GM13976 (cell line): ENCODE measurements around the gene BCAP31.

ENCODE experiments used
- DNase-seq: peaks from one replicate; pipeline ENCODE4 v3.0.0; 2012; ENCODE audit warnings: low spot score
- CTCF ChIP-seq: IDR thresholded peaks from 2 replicates; pipeline ENCODE4 v1.5.1; 2012; ENCODE audit warnings: borderline replicate concordance, mild to moderate bottlenecking; ENCODE audit not compliant: insufficient read depth; ENCODE audit errors: extremely low read depth, missing control alignments, control extremely low read depth
- in situ Hi-C: fragments of 300-500 bp; cut with MboI; formaldehyde crosslinking; loops from one replicate; pipeline ENCODE4 v1.12.0; 2022; ENCODE audit warnings: low sequenced_read_pairs, mixed read lengths, inconsistent platforms; ENCODE audit not compliant: unreplicated experiment

Gene BCAP31

DNA sequence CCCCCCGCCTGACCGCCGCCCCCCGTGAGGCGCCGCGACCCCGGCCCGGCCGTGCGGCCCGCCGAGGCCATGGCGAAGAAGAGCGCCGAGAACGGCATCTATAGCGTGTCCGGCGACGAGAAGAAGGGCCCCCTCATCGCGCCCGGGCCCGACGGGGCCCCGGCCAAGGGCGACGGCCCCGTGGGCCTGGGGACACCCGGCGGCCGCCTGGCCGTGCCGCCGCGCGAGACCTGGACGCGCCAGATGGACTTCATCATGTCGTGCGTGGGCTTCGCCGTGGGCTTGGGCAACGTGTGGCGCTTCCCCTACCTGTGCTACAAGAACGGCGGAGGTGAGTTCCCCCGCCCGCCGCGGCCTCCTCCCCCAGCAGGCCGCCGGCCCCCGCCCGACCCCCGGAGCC, 35.7 kb downstream of the BCAP31 start:
- DNase-seq: no peak
- TF ChIP-seq CTCF: no peak
- in situ Hi-C loops: no loop called here

DNA sequence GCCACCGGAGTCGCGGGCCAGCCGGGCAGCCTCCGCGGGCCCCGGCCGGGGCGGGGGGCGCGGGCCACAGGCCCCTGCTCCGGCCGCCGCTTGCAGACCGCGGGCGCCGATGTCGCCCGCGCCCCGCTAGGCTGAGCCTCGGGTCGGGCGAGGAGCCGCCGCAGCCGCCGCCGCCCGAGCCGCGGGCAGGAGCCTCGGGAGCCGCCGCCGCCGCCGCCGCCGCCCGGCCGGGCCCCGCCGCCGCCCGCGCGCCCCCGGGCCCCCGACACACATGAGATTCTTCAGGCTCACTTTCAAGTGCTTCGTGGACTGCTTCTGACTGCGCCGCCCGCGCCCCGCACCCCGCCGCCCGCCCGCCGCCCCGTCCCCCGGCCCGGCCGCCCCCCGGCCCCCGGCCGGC, 36.1 kb downstream of the BCAP31 start:
- TF ChIP-seq CTCF: no peak
- in situ Hi-C loops: no loop called here
- DNase-seq: no peak

GRCh38 chrX:153687121-153688039, 36.8 kb downstream of the BCAP31 start, which contains the start of gene SLC6A8:
Gene SLC6A8 (plus strand): TSS chrX:153687926. CDS start chrX:153688575, 649 bp downstream.
- peak; percentile 27 for TF ChIP-seq CTCF
- in situ Hi-C loops: no loop called here
- peak; percentile 66 for DNase-seq

DNA sequence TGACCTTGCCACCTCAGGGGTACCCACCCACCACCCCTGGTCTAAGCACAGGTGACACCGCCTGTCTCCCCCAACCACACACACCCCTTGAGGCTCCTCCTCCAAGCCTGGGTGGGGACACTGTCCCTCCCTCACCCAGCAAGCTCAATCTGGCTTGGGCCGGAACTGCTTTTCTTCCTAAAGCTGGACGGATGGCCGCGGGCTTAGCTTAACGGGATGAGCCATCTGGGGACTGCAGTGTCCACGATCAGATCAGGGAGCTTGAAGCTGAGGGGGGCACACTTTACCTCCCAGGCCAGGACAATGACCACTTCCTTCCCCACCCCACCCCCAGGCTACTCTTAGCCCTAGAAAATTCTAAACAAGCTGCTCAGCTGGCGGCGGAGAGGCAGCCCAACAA, 37.5 kb downstream of the BCAP31 start:
- DNase-seq: no peak
- in situ Hi-C loops: no loop called here
- no peak for TF ChIP-seq CTCF

GRCh38 chrX:153685751-153686696, 38.2 kb downstream of the BCAP31 start:
- DNase-seq: no peak
- in situ Hi-C loops: no loop called here
- TF ChIP-seq CTCF: no peak

- in situ Hi-C loops: no loop called here
- no peak for TF ChIP-seq CTCF
- no peak for DNase-seq
These were observed 39.0 kb downstream of the BCAP31 start for GRCh38 chrX:153685156-153685536.
